K562 (cell line): Measurements from ENCODE around the gene CLVS2.

Experiments used
- CTCF ChIP-seq, 3 experiments: IDR thresholded peaks in 2 of 3; conservative IDR thresholded peaks in 1 of 3; 2 replicates each; pipeline ENCODE4 v1.5.1; 2011 to 2012; ENCODE audit warnings: low read length in 3 of 3, mild to moderate bottlenecking in 3 of 3, control low read depth in 2 of 3, improper control_type of control experiment in 1 of 3, inconsistent platforms in 1 of 3, low read depth in 1 of 3, mixed read lengths in 1 of 3, moderate library complexity in 1 of 3; ENCODE audit not compliant: insufficient read depth in 2 of 3
- EP300 ChIP-seq: IDR thresholded peaks from 2 replicates; pipeline ENCODE4 v1.6.1; 2012; ENCODE audit warnings: low read length, improper control_type of control experiment
- HNRNPK ChIP-seq: fragments of 200-400 bp; formaldehyde crosslinking; IDR thresholded peaks from one replicate; pipeline ENCODE4 v1.6.1; 2018; ENCODE audit warnings: mild to moderate bottlenecking, low read depth, low read length; ENCODE audit not compliant: poor library complexity, severe bottlenecking
- JUNB ChIP-seq: fragments of 450-650 bp; formaldehyde crosslinking; conservative IDR thresholded peaks from 2 replicates; pipeline ENCODE4 v1.4.0; 2020; ENCODE audit warnings: mild to moderate bottlenecking
- NFYB ChIP-seq: IDR thresholded peaks from 2 replicates; pipeline ENCODE4 v1.6.1; 2011; ENCODE audit warnings: mild to moderate bottlenecking, moderate library complexity; ENCODE audit not compliant: insufficient read length; ENCODE audit errors: extremely low read depth
- POLR2AphosphoS5 ChIP-seq: IDR thresholded peaks from 2 replicates; pipeline ENCODE4 v1.6.1; 2011; ENCODE audit warnings: mild to moderate bottlenecking, low read depth, low read length, moderate library complexity; ENCODE audit not compliant: control insufficient read depth, insufficient read depth
- ZNF146 ChIP-seq: IDR thresholded peaks from one replicate; pipeline ENCODE4 v1.6.1; 2018; ENCODE audit warnings: missing compliant biosample characterization; ENCODE audit not compliant: unreplicated experiment

DNA sequence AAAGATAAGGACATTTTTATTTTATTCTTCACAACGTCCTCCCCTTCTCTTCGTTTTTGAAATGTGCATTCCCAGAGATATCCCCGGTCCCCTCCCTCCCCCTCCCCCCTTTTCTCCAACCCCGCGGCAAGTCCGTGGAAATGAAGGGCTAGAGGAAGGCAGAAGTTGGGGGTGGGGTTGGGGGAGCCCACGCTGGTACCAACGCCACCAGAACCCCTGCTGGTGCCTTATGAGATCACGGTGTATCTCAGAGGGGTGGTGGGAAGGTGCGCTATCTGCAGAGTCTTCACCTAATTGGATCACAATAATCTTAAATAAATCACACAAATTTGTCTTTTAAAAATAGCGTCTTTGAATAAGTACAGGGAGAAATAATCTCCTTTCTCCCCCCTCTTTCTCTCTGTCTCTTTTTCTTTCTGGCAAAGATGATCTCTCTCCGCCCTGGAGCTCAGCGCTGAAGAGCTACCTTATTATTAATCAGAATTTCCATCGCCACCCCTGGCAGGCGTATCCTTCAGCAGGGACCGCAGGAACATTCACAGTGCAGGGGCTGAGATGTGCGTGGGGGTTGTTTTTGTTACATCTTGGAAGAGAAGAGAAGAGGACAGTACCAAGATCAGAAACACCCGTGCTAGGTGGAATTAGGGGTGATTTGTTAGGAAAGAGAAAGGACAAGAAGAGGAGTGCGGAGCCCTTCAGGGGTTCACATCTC, 915 bp downstream of the CLVS2 start:
- TF ChIP-seq ZNF146 (CRISPR knock-in tag): no peak
- no peak for TF ChIP-seq NFYB
- TF ChIP-seq CTCF (IDR thresholded peaks at IDR 0.05 in 2 of 3, conservative IDR thresholded peaks at IDR 0.05 in 1 of 3; ENCODE audit: insufficient read depth in 2 of 3, low read depth in 1 of 3, low read length in 3 of 3): no peak
- TF ChIP-seq HNRNPK: no peak
- TF ChIP-seq EP300: no peak
- no peak for TF ChIP-seq JUNB (CRISPR knock-in tag)
- no peak for TF ChIP-seq POLR2AphosphoS5
